Upper lobe of right lung (tissue), 1 donor: ENCODE results near the gene FSTL5. TPM values are rescaled to one million over a fixed set of nuclear protein-coding genes. Genes with fewer than 3 reads are reported as not detected.
"Not testable (repeated sequence)": the region's sequence is repeated elsewhere in the genome, so short reads cannot be mapped to it uniquely, and the experiment has no call there.

ENCODE experiments used
- ATAC-seq: fragments of 200-7000 bp; cut with Tn5 transposase; one replicate; pipeline ENCODE4 v1.9.1; 2020; ENCODE audit warnings: mild to moderate bottlenecking, moderate library complexity
- DNase-seq: peaks from one replicate; pipeline ENCODE4 v3.0.0-alpha.2; 2020
- H3K27ac ChIP-seq: fragments of 200-600 bp; one replicate; pipeline ENCODE4 v1.8.0; 2022
- H3K27me3 ChIP-seq: fragments of 200-600 bp; one replicate; pipeline ENCODE4 v1.8.0; 2022; ENCODE audit warnings: mild to moderate bottlenecking
- H3K36me3 ChIP-seq: fragments of 200-600 bp; one replicate; pipeline ENCODE4 v1.8.0; 2022
- H3K4me1 ChIP-seq: fragments of 200-600 bp; one replicate; pipeline ENCODE4 v1.8.0; 2022
- H3K4me3 ChIP-seq: fragments of 200-600 bp; one replicate; pipeline ENCODE4 v1.8.0; 2022; ENCODE audit warnings: mild to moderate bottlenecking
- H3K9me3 ChIP-seq: fragments of 200-600 bp; one replicate; pipeline ENCODE4 v1.8.0; 2022
- intact Hi-C: fragments of 100-400 bp; cut with DNase I; formaldehyde crosslinking; loops from one replicate; pipeline ENCODE4 v1.11.0; 2022
- total RNA-seq: library from RNA; stranded (reverse); fragmentation: NEBNext Ultra II Directional; extraction: Animal tissue kit (Norgen Biotek cat#: 25700); gene quantifications from one replicate; pipeline ENCODE4 v1.2.1, GENCODE V29; 2021
- TF ChIP-seq, protein P1 (sequence below): fragments of 200-600 bp; IDR thresholded peaks from one replicate; pipeline ENCODE4 v1.8.0; 2022; ENCODE audit warnings: antibody characterized with exemption
- donor health status: DM: no; HTN: yes; CAD: no; lungs with severe emphysema.

The FSTL5 gene
- total RNA-seq, 1 donor from 2014 or later, result 0.12 TPM

DNA sequence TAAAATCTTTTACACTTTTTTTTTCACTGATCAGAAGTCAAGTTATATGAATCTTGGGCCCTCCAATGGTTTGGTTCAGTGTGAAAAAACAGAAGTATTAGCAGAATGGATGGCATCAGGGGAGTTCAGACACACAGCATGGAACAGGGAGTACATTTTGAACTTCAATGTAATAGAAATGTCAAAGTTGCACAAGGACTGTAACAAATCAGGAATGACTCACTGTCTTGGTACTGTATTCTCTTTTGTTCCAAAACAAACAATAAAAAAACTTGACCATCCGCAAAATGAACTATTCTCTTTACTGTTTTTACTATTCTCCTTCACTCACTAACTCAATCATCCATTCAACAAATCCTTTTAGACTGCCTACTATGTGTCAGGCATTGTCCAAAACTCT, 401.0 kb downstream of the FSTL5 start:
- H3K27ac ChIP-seq, result no peak overlapping the region
- TF ChIP-seq, protein P1, sequence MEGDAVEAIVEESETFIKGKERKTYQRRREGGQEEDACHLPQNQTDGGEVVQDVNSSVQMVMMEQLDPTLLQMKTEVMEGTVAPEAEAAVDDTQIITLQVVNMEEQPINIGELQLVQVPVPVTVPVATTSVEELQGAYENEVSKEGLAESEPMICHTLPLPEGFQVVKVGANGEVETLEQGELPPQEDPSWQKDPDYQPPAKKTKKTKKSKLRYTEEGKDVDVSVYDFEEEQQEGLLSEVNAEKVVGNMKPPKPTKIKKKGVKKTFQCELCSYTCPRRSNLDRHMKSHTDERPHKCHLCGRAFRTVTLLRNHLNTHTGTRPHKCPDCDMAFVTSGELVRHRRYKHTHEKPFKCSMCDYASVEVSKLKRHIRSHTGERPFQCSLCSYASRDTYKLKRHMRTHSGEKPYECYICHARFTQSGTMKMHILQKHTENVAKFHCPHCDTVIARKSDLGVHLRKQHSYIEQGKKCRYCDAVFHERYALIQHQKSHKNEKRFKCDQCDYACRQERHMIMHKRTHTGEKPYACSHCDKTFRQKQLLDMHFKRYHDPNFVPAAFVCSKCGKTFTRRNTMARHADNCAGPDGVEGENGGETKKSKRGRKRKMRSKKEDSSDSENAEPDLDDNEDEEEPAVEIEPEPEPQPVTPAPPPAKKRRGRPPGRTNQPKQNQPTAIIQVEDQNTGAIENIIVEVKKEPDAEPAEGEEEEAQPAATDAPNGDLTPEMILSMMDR, result no peak
- intact Hi-C loops, result no loop called here
- no peaks in the 10 kb centered on the region for H3K36me3 ChIP-seq
- no peaks in the 10 kb centered on the region for H3K4me1 ChIP-seq
- ATAC-seq, result no peak
- H3K9me3 ChIP-seq, result no peaks in the 10 kb centered on the region
- H3K27me3 ChIP-seq, result no peaks in the 10 kb centered on the region
- no peak for DNase-seq
- H3K4me3 ChIP-seq, result no peak overlapping the region

DNA sequence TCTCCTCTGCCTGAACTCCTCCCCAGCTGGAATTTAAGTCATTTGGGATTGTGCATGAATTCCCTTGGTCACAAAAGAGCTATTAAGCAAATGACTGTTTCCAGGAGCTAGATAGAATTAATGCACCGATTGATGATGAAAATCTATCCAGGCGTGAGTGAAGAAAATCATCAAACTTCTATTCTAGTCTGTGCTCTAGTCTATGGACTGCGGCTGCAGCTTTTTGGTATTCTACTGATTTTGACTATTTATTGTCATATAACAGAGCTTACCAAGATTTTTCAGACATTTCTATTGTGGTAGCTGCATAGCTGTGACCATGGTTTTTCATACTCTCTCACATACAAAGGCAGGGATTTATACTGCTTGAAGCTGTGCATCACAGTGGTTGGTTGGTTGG, 403.8 kb downstream of the FSTL5 start:
- TF ChIP-seq, protein P1, result no peak
- DNase-seq, result no peak
- intact Hi-C loops, result no loop called here
- Histone ChIP-seq H3K36me3 (no peaks in the 10 kb centered on the region), H3K27me3 (no peaks in the 10 kb centered on the region), H3K4me1 (no peaks in the 10 kb centered on the region), H3K4me3 (no peak overlapping the region), H3K9me3 (no peaks in the 10 kb centered on the region), H3K27ac (no peak overlapping the region)
- no peak for ATAC-seq

DNA sequence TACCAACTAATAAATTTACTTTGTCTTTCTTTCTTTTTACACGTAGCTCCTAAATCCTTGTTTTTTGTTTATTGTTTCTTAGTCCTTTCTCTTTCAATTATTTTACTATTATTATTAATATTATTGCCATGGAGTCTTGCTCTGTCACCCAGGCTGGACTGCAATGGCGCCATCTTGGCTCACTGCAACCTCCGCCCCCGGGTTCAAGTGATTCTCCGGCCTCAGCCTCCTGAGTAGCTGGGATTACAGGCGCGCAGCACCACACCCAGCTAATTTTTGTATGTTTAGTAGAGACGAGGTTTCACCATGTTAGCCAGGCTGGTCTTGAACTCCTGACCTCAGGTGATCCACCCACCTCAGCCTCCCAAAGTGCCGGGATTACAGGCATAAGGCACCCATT, 405.4 kb downstream of the FSTL5 start:
- H3K4me3 ChIP-seq, H3K27ac ChIP-seq, ATAC-seq, H3K36me3 ChIP-seq, H3K9me3 ChIP-seq, H3K4me1 ChIP-seq, intact Hi-C loops, DNase-seq, H3K27me3 ChIP-seq: not testable (repeated sequence)

DNA sequence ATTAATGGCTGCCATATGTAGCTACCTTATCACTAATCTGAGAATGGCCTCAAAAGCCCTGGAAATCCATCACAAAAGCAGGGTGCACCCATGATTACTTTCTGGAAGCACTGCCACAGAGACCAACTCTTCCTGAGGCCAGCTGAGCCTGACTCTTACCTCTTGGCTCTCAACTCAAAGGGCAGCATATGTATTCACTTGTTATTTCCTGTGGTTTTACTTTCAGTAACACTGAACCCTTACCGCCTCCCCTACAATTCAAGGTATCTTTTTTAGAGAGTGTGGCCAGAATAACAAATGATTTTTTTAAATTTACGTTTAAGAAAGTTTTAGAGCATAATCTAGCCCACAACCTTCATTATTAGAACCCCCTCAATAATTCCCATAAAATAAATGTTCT, 434.9 kb downstream of the FSTL5 start:
- intact Hi-C loops, result no loop called here
- ATAC-seq (no peak), DNase-seq (no peak)
- TF ChIP-seq, protein P1, result no peak
- no peak overlapping the region for H3K27ac ChIP-seq
- no peaks in the 10 kb centered on the region for H3K4me1 ChIP-seq
- no peaks in the 10 kb centered on the region for H3K36me3 ChIP-seq
- no peaks in the 10 kb centered on the region for H3K27me3 ChIP-seq
- no peaks in the 10 kb centered on the region for H3K9me3 ChIP-seq
- no peak overlapping the region for H3K4me3 ChIP-seq

DNA sequence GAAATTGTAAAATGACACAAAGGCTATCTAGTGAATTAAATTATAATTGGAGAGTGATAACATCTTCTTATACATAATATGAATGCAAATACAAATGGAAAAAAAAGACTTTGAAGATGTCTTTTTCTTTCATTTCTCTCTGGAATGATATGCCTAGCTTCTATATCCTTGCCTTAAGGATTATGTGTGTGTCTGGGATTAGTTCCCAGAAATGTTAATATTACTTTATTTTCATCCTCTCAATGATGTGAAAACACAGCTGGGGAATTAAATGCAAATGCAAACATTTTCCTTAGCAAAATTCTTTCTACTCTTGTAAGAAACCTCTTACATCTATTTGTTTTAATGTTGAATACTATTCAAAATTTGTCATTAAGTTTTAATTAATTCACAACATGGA, 441.9 kb downstream of the FSTL5 start:
- Histone ChIP-seq H3K4me3 (no peak overlapping the region), H3K4me1 (no peaks in the 10 kb centered on the region), H3K27ac (no peak overlapping the region), H3K27me3 (no peaks in the 10 kb centered on the region), H3K9me3 (no peaks in the 10 kb centered on the region), H3K36me3 (no peaks in the 10 kb centered on the region)
- TF ChIP-seq, protein P1, result no peak
- intact Hi-C loops, result no loop called here
- no peak for ATAC-seq
- DNase-seq, result no peak

- Histone ChIP-seq H3K36me3 (no peaks in the 10 kb centered on the region), H3K27me3 (no peaks in the 10 kb centered on the region), H3K9me3 (no peaks in the 10 kb centered on the region), H3K4me3 (no peak overlapping the region), H3K27ac (no peak overlapping the region), H3K4me1 (no peaks in the 10 kb centered on the region)
- intact Hi-C loops, result no loop called here
- DNase-seq (no peak), ATAC-seq (no peak)
- TF ChIP-seq, protein P1, result no peak
Measured at GRCh38 chr4:161717084-161717483, 446.7 kb downstream of the FSTL5 start.
